ENCODE data around the gene PTPN14.
"Not testable (repeated sequence)": the region's sequence is repeated elsewhere in the genome, so short reads cannot be mapped to it uniquely, and the experiment has no call there.

PTPN14 gene

GRCh38 chr1:214541693-214542092 lies 9.7 kb downstream of the PTPN14 start:
- DNase-seq (ENCODE audit: low spot score) = no peak

DNA sequence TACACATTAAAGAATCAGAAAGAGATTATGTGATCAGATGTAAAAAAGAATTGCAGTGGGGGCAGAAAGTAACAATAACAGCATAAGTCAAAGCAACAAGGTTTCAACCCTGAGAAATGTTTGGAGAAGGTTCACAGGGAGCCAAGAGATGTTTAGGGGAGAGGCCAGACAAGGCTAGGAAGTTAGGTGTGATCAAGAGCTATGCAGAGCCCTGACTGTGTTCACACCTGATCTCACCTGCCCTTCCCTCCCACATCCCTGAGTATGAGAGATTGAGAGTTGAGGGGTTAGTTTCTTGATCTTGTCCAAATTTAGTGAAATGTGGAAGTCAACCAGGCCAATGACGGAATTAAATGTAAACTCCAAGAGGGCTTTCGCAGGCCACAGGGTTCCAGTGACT lies 10.2 kb downstream of the PTPN14 start:
- no peak for DNase-seq (ENCODE audit: low spot score)

DNA sequence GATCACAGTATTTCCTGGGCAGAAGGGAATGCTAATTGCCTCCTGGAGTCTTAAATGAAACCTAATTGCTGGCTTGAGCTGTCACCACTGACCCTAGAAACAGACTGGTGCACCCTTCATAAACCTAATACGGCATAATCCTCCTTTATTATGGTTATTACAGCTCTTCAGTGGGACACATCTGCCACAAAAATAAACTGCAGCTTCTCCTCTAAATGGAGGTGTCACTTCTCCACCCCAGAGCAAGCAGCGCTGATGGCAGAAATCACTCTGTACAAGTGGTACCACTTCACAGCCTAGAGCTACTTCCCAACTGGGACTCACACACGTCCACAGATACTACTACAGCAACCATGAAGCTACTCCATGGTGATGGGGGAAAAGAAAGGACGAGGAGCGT lies 11.1 kb downstream of the PTPN14 start:
- DNase-seq (ENCODE audit: low spot score) = no peak

DNA sequence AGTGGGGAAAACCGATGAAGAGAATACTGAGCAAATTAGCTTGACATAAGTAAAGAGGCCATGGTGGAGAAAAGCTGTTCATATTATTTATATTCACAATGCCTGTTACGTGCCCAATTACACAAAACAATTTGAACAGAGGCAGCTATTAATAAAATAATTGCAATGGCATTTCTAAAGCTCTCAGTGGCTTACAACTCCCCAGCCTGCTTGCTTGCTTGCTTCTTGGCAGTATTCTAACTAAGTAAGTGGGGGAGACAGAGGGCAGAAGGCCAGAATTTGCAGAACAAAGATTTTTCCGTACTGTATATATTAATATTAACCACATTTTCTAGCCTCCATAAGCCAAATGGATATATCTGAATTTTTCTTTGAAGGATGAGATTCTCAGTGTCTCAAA lies 12.9 kb downstream of the PTPN14 start:
- no peak for DNase-seq (ENCODE audit: low spot score)

GRCh38 chr1:214537872-214538473 lies 13.4 kb downstream of the PTPN14 start:
- DNase-seq (ENCODE audit: low spot score) = no peak

DNA sequence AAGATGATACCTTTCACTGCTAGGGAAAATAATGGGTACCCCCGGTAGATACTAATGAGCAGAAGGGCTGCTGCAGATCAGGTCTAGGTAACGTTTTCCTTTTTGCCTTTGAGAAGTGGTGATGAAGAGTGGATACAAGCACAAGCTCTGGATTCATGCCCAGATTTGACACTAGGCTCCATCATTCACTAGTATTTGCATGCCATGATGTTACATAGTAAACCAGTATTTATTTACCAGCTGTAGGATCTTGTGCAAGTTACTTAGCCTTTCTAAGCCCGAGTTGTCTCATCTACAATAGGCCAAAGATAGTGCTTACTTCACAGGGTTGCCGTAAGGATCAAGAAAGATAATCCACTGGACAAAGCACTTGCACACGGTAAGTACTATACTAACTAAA lies 14.2 kb downstream of the PTPN14 start:
- no peak for DNase-seq (ENCODE audit: low spot score)

DNA sequence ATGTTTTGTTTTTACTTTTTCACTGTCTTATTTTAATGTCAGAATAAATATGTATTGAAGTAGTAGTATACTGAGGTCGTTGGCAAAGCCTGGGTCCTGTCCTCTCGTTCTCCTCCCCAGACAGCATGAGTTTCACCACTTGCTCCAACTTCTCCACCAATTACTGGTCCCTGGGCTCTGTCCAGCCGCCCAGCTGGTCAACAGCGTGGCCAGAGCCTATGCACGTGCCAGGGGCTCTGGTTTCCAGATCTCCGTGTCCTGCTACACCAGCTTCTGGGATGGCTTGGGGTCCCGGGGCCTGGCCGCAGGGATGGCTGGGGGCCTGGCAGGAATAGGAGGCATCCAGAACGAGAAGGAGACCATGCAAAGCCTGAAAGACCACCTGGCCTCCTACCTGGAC lies 19.3 kb downstream of the PTPN14 start:
- DNase-seq (ENCODE audit: low spot score) = no peak

GRCh38 chr1:214525535-214526019 lies 25.8 kb downstream of the PTPN14 start:
- no peak for DNase-seq (ENCODE audit: low spot score)

- no peak for DNase-seq (ENCODE audit: low spot score)
Measured at GRCh38 chr1:214524824-214525223, 26.6 kb downstream of the PTPN14 start.

DNA sequence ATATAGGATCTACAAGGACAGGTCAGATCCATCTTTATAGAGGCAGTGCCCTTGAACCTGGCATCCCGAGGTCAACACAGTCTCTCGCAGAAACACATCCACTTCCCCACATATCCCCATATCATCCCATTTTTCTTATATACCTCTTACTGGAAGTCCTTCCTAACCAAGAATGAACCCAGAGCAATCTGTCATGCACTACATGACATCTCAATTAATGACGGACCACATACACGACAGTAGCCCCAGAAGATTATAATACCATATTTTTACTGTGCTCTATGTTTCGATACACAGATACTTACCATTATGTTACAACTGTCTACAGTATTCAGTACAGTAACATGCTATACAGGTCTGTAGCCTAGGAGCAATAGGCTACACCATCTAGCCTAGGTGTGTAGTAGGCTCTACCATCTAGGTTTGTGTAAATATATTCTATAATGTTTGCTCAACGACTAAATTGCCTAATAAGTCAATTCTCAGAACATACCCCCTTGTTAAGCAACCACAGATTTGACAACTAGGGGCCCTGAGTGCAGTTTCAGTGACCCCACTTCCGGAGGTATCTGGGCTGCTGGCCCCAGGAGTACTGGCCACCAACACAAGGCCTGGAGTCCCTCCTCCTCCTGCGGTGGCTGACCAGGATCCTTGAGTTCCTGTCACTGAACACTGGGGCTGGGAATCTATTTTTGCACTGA lies 28.1 kb downstream of the PTPN14 start:
- no peak for DNase-seq (ENCODE audit: low spot score)

DNA sequence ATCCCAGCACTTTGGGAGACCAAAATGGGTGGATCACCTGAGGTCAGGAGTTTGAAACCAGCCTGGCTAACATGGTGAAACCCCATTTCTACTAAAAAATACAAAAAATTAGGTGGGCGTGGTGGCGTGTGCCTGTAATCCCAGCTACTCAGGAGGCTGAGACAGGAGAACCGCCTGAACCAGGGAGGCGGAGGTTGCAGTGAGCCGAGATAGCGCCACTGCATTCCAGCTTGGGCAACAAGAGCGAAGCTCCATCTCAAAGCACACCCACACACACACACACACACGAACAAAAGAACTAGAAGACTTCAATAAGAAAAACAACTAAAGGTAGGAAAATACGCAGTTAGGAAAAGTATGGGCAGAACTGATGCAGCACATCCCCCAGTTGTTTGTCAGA lies 29.9 kb downstream of the PTPN14 start:
- not testable (repeated sequence) for DNase-seq (ENCODE audit: low spot score)

- no peak for DNase-seq (ENCODE audit: low spot score)
Measured at GRCh38 chr1:214520544-214521165, 30.7 kb downstream of the PTPN14 start.

DNA sequence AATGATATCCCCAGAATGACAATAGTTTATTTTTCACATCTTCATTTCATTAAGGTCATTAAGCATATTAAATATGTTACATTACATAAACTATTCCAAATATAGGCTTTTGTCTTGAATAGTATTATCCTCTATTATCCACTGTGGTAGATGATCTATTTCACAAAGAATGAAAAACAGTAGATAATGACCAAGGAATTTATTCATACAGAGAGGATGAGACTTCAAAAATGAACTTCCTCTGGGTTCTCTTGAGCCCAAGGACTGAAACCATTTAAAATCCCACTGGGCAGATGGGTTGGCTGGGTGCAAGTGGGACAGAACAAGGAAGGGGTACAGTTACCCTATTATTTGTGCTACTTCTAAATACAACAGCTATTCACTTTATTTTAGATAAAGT lies 33.0 kb downstream of the PTPN14 start:
- no peak for DNase-seq (ENCODE audit: low spot score)

GRCh38 chr1:214516434-214517326 lies 34.7 kb downstream of the PTPN14 start:
- DNase-seq (ENCODE audit: low spot score) = no peak

DNA sequence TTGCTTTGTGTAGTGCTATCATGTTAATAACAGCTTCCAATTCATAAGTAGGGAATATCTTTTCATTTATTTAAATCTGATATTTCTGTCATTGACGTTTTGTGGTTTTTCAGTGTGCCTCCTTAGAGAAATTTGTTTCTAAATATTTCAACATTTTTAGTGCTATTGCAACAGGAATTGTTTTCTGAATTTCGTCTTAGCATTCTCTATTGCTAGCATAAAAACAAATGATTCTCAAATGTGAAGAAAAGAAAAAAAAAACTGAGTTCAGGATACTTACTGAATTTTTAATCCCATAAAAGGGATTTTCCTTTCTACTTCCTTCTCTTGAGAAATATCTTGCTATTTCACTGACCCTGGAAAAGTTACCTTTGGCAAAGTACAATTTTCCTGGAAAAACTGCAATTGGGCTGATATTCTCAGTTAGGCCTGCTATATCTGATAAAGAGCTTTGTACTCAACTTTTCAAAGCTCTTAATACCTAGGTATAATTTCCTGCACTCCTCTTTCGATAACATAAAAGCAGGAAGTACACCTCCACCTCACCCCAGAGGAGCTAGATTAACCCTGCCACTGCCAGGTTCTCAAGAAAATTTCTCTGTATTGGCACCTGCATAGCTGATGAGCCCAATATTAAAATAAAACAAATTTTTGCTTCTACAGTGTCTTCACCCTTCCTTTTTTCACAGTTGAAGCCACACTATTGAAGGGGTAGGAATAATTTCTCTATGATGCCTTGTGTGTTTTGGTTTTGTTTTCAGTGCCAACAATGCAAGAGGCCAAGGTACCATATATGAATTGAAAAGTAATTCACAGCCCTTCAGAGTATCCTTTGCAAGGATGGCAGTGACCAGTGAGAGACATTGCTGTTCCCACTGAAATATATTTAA lies 35.6 kb downstream of the PTPN14 start:
- DNase-seq (ENCODE audit: low spot score) = no peak

DNA sequence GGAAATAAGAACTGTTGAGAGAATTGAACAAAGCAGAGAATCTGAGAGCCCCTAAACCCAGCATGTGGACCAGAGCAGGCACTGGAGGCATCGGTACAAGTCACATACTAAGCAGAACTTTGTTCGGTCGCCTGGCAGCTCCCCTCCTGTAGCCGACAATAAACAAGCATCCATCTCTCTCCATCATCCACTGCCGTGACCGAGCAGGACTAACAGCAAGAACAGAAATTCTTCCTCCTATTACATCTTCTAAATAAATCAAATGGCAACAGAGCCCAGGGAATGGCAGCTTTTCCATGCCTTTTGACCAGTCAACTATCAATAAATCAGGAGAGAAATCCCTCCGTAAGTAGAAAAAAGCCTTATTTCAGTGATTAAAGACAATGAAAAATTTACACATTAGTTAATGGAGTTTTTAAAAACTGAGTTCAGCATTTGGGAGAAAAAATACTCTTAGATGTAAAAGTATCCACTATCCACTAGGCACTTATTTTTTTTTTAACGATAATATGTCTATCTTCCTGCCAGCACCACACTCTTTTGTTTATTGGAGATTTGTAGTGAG lies 36.5 kb downstream of the PTPN14 start:
- no peak for DNase-seq (ENCODE audit: low spot score)

- DNase-seq (ENCODE audit: low spot score) = no peak
Measured at GRCh38 chr1:214514032-214514818, 37.2 kb downstream of the PTPN14 start.

DNA sequence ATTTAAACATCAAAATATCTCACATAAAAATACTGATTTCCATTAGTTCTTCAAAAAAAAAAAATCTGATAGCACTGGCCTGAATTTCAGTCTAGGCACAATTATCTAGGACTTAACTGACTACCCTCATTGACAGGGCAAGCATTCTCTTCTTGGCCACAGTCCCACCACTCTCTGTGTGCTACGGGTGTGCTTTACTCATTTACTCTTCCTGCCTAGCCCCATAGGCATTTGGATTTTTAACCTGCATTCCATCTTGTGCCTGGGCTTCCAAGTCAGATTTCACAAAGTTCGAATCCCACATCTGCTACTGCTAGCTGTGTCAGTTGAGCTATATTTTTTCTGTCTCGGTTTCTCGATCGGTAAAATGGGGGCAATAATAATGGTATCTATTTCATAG lies 38.0 kb downstream of the PTPN14 start:
- no peak for DNase-seq (ENCODE audit: low spot score)

GRCh38 chr1:214511639-214511998 lies 39.8 kb downstream of the PTPN14 start:
- no peak for DNase-seq (ENCODE audit: low spot score)

GRCh38 chr1:214510914-214511638 lies 40.3 kb downstream of the PTPN14 start:
- DNase-seq (ENCODE audit: low spot score) = no peak
